Measurements from ENCODE around the gene RARB.

Gene RARB

DNA sequence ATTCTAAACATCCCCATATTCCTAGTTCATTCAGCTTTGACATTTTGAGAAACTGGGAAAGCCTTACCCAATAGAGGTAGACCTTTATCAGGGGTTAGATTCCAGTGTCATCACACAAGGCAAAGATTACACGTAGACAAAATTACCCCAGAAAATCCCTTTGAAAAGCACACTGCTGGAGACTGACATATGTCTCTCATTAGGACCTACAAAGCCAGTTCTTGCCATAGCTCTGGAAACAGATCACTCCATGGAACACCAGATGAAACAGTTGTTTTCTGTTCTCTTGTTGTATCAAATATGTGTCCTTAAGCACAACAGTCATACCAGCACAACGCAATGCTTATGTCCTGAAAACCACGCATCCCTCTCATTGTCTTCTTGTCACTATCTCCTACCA lies 44.7 kb downstream of the RARB start:
- no peak for DNase-seq (ENCODE audit: low spot score)

DNA sequence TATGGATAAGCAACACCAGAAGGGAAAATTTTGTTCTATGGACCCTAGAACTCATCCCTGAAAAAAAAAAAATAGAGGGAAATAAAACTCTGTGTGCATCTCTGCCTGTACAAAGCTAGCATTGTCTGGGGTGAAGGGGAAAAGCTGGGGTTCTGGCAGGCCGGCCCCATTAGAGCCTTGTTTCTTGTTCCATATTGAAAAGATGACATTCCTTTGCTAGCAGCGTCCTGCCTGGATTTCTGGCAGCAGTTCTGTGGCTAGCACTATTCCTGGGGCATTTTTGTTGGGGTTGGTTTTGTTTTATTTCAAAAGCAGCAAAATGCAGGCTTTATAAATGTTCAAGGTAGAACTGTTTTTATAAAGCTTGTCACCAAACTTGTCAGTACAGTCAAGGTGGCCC lies 45.2 kb downstream of the RARB start:
- DNase-seq (ENCODE audit: low spot score) = peak; percentile 57

DNA sequence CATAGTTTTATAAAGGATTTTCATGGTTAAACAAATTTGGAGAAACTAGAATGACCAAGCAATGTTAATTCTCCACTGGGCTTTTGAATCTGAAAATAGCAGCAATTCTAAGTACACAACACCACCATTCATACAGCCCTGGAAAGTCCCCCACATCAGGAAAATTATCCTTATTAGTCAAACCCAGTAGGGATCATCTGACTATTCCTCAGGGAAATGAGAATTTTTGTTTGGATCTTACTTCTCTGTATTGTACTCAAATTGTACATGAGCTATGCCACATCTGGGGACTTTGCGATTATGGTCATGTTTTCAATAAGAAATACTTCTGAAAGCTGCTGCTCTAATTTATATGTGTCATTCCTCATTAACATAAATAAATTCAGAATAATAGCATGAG lies 46.0 kb downstream of the RARB start:
- no peak for DNase-seq (ENCODE audit: low spot score)

GRCh38 chr3:25476639-25477038 lies 48.6 kb downstream of the RARB start:
- DNase-seq (ENCODE audit: low spot score) = no peak

GRCh38 chr3:25478211-25478757 lies 50.2 kb downstream of the RARB start:
- DNase-seq (ENCODE audit: low spot score) = peak; percentile 27

DNA sequence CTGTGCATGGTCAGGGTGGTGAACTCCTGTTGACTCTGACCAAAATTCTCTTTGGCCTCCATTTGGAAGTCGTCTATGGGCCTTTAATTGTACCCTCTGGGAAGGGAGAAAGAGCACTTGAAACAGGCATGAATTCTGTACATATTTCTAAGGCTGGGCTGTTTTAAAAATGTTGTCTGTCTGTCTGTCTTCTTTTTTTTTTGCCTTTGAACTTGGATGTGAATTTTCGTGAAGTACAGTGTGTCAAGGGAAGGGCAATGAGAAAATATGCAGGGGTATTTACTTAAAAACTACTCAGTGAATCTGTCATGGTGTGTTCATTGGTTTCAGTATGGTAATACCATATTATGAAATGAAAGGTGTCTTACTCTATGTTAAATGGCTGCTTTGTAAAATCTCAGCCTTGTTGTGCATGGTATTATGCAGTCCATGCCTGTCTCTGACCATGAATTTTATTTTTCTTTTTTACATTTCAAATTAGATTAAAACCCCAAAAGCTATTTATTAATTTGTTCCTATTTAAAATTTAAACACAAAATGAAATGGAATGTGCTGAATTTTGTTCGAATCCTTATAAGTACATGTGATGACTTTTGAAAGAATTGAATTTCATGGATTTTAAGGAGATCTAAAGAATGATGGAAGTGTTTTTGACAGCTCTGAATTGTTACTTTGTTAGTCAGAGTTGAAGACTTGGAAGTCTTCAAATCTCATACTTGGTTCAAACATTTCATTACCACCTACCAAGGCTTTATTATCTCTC lies 51.1 kb downstream of the RARB start:
- DNase-seq (ENCODE audit: low spot score) = no peak

- DNase-seq (ENCODE audit: low spot score) = no peak
These were observed 51.6 kb downstream of the RARB start for GRCh38 chr3:25479727-25480010.

GRCh38 chr3:25480811-25481210 lies 52.7 kb downstream of the RARB start:
- DNase-seq (ENCODE audit: low spot score) = no peak

GRCh38 chr3:25481386-25481785 lies 53.3 kb downstream of the RARB start:
- no peak for DNase-seq (ENCODE audit: low spot score)

DNA sequence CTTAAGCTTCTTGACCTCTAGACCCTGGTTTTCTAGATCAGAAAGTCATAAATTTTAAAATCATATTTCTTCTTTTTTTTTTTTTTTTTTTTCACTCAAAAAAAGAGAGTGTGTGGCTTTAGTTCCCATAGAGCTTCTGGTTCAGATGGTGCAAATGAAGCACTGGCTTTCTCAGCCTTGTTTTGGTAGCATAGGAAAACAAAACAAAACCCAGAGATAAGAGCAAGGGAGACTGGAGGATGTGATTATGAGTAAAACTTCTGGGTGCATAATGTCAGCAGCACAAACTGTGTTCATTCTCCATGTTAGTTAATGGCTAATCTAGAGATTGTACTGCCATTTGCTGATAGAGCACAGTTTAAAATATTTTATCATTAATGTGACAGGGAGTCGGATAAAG lies 55.4 kb downstream of the RARB start:
- DNase-seq (ENCODE audit: low spot score) = no peak

DNA sequence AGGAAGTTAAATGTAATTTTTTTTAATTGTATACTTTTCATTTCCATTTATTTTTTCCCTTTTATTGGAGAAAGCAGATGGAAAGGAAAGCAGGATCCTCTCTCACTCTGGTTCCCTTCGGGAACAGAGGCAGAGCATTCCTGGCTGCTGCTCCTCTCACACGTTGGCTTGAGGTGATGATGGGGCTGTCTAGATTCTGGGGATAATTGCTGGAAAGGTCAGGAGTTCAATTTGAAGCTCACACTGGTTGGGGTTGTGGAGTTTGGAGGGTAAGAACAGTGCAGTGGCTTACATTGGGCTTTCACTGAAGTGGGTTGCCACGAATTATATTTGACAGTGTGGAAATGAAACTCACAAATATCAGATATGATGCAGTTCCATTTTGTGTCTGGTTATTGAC lies 57.6 kb downstream of the RARB start:
- DNase-seq (ENCODE audit: low spot score) = no peak

- no peak for DNase-seq (ENCODE audit: low spot score)
These were observed 58.9 kb downstream of the RARB start for GRCh38 chr3:25486932-25487331.

- DNase-seq (ENCODE audit: low spot score) = no peak
These were observed 62.0 kb downstream of the RARB start for GRCh38 chr3:25489858-25490593.

GRCh38 chr3:25493246-25493645 lies 65.2 kb downstream of the RARB start:
- no peak for DNase-seq (ENCODE audit: low spot score)

GRCh38 chr3:25493786-25494185 lies 65.7 kb downstream of the RARB start:
- no peak for DNase-seq (ENCODE audit: low spot score)

- DNase-seq (ENCODE audit: low spot score) = no peak
These were observed 67.2 kb downstream of the RARB start for GRCh38 chr3:25495304-25495703.

DNA sequence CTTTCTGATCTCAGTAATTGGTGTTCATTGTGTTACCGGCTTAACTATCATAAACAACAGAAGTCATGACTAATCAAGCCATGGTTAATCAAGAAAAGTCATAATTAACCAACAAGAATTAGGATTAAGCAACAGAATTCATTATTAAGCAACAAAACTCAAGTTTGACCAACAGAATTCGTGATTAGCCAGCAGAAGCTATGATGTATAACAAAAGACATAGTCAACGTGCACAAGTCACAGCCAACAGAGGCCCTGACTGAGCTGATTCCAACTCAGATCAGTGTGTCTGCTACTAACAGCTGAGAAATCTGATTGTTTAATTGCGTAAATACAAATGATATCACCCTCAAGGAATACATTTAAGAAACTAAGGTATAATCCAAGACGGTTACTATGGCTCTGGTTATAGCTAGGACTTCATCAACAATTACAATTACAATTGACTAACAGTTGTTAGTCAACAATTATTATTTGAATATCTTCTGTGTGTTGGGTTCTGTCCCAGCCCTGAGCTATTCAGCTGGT lies 67.7 kb downstream of the RARB start:
- DNase-seq (ENCODE audit: low spot score) = no peak

DNA sequence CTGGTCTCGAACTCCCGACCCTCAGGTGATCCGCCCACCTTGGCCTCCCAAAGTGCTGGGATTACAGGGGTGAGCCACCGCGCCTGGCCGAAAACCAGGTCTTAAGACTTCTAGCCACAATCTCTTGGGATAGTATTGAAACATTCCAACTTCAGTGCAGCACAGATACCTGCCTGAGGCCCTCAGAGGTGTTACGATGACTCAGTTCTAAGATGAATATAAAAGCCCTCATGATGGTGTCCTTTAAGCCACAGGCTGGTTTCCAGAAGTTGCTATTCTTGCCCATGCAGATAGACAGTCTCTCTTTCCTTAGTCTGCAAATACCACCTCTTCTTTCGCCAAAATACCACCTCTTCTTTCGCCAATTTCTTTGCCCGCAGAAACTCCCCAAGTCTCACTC lies 69.0 kb downstream of the RARB start:
- DNase-seq (ENCODE audit: low spot score) = no peak

GRCh38 chr3:25500706-25501210 lies 72.7 kb downstream of the RARB start:
- no peak for DNase-seq (ENCODE audit: low spot score)

DNA sequence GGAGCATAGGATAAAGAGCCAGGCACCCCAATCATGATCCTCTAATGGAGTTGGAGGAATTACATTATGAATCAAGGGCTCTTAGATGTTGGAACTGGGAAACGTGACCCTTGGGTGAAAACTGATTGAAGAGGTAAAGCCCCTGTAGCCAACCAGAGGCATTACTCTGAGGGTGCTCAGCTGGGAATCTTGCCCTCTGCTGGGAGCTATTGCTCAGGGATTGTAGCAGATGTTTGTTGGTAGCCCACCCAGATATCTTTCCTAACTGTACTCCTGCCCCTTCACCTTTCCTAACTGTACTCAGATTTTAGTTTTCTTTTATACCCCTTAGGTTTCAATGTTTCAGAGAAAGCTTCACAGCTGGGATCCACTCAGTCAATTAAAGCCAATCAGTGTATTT lies 74.2 kb downstream of the RARB start:
- no peak for DNase-seq (ENCODE audit: low spot score)

- no peak for DNase-seq (ENCODE audit: low spot score)
These were observed 75.8 kb downstream of the RARB start for GRCh38 chr3:25503898-25504301.

GRCh38 chr3:25505581-25505980 lies 77.5 kb downstream of the RARB start:
- DNase-seq (ENCODE audit: low spot score) = no peak

GRCh38 chr3:25507811-25508210 lies 79.7 kb downstream of the RARB start:
- DNase-seq (ENCODE audit: low spot score) = no peak

Measured in Ammon's horn (tissue), 1 donor.